ENCODE data around the gene CDK5R1.

Gene CDK5R1

GRCh38 chr17:32475258-32475657, 11.5 kb upstream of the CDK5R1 start:
- DNase-seq, result no peak

- DNase-seq, result no peak
Measured at GRCh38 chr17:32477220-32477619, 9.6 kb upstream of the CDK5R1 start.

GRCh38 chr17:32479074-32479617, 7.6 kb upstream of the CDK5R1 start:
- DNase-seq, result no peak

- DNase-seq, result no peak
Measured at GRCh38 chr17:32481193-32481592, 5.6 kb upstream of the CDK5R1 start.

GRCh38 chr17:32482568-32483320, 4.0 kb upstream of the CDK5R1 start:
- no peak for DNase-seq

- peak; percentile 90 for DNase-seq
Measured at GRCh38 chr17:32483451-32484019, 3.3 kb upstream of the CDK5R1 start.

GRCh38 chr17:32484041-32484461, 2.7 kb upstream of the CDK5R1 start:
- no peak for DNase-seq

- DNase-seq, result no peak
Measured at GRCh38 chr17:32484628-32485027, 2.2 kb upstream of the CDK5R1 start.

GRCh38 chr17:32485261-32486110, 1.3 kb upstream of the CDK5R1 start:
- DNase-seq, result no peak

- DNase-seq, result peak; percentile 81
Measured at GRCh38 chr17:32486111-32486700, 587 bp upstream of the CDK5R1 start.

- peak; percentile 43 for DNase-seq
Measured at GRCh38 chr17:32487473-32488176, 832 bp downstream of the CDK5R1 start.

GRCh38 chr17:32488177-32488542, 1.4 kb downstream of the CDK5R1 start:
- no peak for DNase-seq

GRCh38 chr17:32488604-32489180, 1.9 kb downstream of the CDK5R1 start:
- no peak for DNase-seq

- no peak for DNase-seq
Measured at GRCh38 chr17:32489320-32490100, 2.7 kb downstream of the CDK5R1 start.

- DNase-seq, result no peak
Measured at GRCh38 chr17:32490101-32490482, 3.3 kb downstream of the CDK5R1 start.

GRCh38 chr17:32491371-32492263, 4.8 kb downstream of the CDK5R1 start:
- DNase-seq, result no peak

- DNase-seq, result no peak
Measured at GRCh38 chr17:32492264-32492589, 5.4 kb downstream of the CDK5R1 start.

- DNase-seq, result no peak
Measured at GRCh38 chr17:32492648-32493289, 6.0 kb downstream of the CDK5R1 start.

GRCh38 chr17:32493571-32493970, 6.8 kb downstream of the CDK5R1 start:
- no peak for DNase-seq
